ENCODE data around the gene DIABLO.
"Not testable (repeated sequence)": the region's sequence is repeated elsewhere in the genome, so short reads cannot be mapped to it uniquely, and the experiment has no call there.

Gene DIABLO

DNA sequence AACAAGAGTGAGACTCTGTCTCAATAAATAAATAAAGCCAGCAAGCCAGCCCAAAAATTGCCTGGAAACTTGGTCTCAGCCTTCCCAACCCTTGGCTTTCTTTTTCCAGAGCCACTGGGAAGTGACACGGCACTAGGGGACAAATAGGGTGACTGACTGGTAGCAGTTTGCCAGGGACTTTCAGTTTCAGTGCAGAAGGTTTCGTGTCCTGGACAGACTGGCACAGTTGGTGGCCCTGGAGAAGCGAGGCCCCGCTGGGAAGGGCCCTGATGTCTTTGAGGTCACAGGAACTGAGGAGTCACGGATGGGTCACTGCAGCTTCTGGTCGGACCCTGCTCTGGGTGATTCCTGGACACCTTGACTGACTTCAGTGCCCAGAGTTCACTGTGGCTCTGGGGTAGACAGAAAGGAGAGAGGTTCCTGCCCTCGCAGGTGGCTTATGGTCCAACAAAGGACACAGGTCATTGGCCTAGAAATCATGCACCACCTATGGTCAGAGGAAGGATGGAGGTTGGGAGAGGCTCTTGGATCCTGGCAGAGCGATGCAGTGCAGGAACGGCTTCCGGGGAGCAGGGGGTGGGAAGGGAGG is 40.3 kb downstream of the DIABLO start:
- Mint-ChIP-seq H3K36me3 (no peaks in the 10 kb centered on the region), H3K4me3 (no peak overlapping the region), H3K27ac (no peak overlapping the region), H3K9me3 (no peaks in the 10 kb centered on the region), H3K27me3 (peaks cover 23% of the 10 kb centered on the region), H3K4me1 (peaks cover 24% of the 10 kb centered on the region)
- no peak for ATAC-seq

DNA sequence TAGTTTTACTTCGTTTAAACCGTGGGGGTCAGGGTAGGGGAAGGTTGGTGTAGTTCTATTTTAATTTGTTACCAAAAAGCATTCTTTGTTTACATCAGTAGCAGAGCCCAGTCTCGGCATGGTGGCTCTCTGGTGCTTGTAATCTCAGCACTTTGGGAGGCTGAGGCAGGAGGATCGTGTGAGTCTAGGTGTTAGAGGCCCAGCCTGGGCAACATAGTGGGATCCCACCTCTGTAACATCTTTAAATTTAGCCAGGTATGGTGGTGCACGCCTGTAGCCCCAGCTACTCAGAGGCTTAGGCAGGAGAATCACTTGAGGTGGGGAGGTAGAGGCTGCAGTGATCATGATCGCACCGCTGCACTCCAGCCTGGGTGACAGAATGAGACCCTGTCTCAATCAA is 40.8 kb downstream of the DIABLO start:
- ATAC-seq, result no peak
- Mint-ChIP-seq H3K36me3 (no peaks in the 10 kb centered on the region), H3K9me3 (no peaks in the 10 kb centered on the region), H3K4me3 (no peak overlapping the region), H3K27me3 (peaks cover 23% of the 10 kb centered on the region), H3K27ac (peak overlapping the region; percentile 84), H3K4me1 (peaks cover 23% of the 10 kb centered on the region)

GRCh38 chr12:122184517-122184916 is 41.3 kb downstream of the DIABLO start:
- Mint-ChIP-seq H3K9me3 (no peaks in the 10 kb centered on the region), H3K27me3 (peaks cover 23% of the 10 kb centered on the region), H3K4me3 (peak overlapping the region; percentile 67), H3K36me3 (no peaks in the 10 kb centered on the region), H3K27ac (peak overlapping the region; percentile 84), H3K4me1 (peaks cover 23% of the 10 kb centered on the region)
- peak; percentile 81 for ATAC-seq

GRCh38 chr12:122183588-122183940 is 42.3 kb downstream of the DIABLO start:
- Mint-ChIP-seq H3K27me3 (peaks cover 23% of the 10 kb centered on the region), H3K9me3 (no peaks in the 10 kb centered on the region), H3K36me3 (no peaks in the 10 kb centered on the region), H3K27ac (peak overlapping the region; percentile 84), H3K4me3 (peak overlapping the region; percentile 44), H3K4me1 (peaks cover 23% of the 10 kb centered on the region)
- ATAC-seq, result no peak

DNA sequence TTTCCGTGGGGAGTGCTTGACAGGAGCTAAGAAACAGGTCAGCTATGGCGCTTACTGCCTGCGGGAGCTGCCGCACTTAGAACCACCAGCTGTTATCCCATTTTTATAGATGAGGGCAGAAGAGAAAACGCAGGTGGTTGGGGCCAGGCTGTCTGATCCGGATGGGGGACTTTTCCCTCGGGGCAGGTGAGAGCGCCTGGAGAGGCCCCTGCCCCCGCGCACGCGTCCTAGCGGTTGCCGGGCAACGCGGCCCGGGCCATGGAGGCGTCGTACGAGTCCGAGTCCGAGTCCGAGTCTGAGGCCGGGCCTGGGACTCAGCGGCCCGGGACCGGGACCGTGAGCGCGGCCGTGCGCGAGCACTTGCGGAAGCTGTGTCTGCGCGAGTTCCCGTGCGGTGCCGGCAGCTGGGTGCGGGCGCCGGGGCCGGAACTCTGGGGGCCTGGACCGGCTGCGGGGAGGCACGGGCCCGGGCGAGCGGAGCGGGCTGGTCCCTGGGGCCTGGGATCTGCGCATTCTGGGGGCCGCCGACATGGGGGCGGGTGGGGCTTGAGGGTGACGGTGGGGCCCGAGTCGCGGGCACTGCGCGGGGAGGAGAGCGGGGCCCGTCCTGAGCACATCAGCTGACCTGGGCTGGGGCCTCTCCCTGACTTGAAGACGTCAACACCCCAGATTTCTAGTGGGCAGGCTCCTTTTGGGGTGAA is 42.8 kb downstream of the DIABLO start, which contains the start of gene LRRC43:
TSS of gene LRRC43 (plus strand) at position 237 of the 701 bp plus-strand sequence. CDS start at position 259, 22 bp downstream.
- H3K4me3 Mint-ChIP-seq, result peak within 1 kb of the TSS; percentile 75
- peaks cover 3% of the 10 kb centered on the region for H3K9me3 Mint-ChIP-seq
- peaks cover 23% of the 10 kb centered on the region for H3K4me1 Mint-ChIP-seq
- peak within 1 kb of the TSS; percentile 84 for H3K27ac Mint-ChIP-seq
- peak; percentile 55 for ATAC-seq
- H3K27me3 Mint-ChIP-seq, result peaks cover 23% of the 10 kb centered on the region
- no peaks in the 10 kb centered on the region for H3K36me3 Mint-ChIP-seq

- not testable (repeated sequence) for H3K4me3 Mint-ChIP-seq, H3K27ac Mint-ChIP-seq
Measured at GRCh38 chr12:122176473-122176872, 49.4 kb downstream of the DIABLO start.

DNA sequence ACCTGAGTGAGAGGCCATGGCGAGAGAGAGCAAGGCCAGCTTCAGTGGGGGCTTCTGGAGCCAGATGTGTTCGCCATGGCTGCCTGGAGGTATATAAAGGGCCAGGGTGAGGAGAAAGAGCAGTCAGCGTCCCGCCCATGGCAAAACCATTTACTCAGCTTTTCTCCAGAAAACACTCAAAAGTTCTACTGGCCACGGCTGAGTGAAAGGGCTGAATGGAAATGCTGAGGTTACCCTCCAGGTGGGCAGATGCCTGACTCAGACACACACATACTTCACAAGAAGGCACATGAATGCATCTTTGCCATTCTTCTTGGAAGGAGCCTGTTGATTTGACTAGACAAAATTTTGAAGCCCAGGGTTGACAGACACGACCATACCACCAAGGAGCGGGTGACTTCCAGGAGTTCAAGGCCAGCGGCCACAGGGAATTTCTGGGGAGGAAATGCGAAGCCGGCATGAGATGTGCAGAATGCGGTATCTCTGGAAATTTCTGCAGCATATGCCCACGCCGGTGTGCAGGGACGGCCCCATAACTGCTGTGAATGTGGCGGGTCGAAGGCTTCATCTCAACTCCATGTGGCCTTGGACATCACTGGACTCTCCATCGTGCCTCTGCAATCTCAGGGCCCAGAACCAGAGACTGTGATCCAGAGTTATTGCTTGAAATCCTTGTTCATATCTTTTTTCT is 51.6 kb downstream of the DIABLO start, which contains the start of gene IL31:
TSS of gene IL31 (minus strand) at position 67 of the 691 bp plus-strand sequence. CDS start at position 18, 49 bp downstream.
- no peak for ATAC-seq
- Mint-ChIP-seq H3K27ac (no peak within 1 kb of the TSS), H3K4me1 (no peaks in the 10 kb centered on the region), H3K27me3 (peaks cover 51% of the 10 kb centered on the region), H3K9me3 (peaks cover 3% of the 10 kb centered on the region), H3K4me3 (no peak within 1 kb of the TSS), H3K36me3 (no peaks in the 10 kb centered on the region)

More at GRCh38 chr12:122176473-122176872, 49.4 kb downstream of the DIABLO start:
- not testable (repeated sequence) for H3K9me3 Mint-ChIP-seq, H3K36me3 Mint-ChIP-seq, ATAC-seq, H3K4me1 Mint-ChIP-seq
- H3K27me3 Mint-ChIP-seq, result peaks cover 32% of the 10 kb centered on the region

GRCh38 chr12:122172262-122172939 is 53.5 kb downstream of the DIABLO start:
- H3K27me3 Mint-ChIP-seq, result peaks cover 60% of the 10 kb centered on the region
- no peak overlapping the region for H3K27ac Mint-ChIP-seq
- H3K4me1 Mint-ChIP-seq, result no peaks in the 10 kb centered on the region
- no peak for ATAC-seq
- H3K9me3 Mint-ChIP-seq, result no peaks in the 10 kb centered on the region
- no peaks in the 10 kb centered on the region for H3K36me3 Mint-ChIP-seq
- H3K4me3 Mint-ChIP-seq, result no peak overlapping the region

DNA sequence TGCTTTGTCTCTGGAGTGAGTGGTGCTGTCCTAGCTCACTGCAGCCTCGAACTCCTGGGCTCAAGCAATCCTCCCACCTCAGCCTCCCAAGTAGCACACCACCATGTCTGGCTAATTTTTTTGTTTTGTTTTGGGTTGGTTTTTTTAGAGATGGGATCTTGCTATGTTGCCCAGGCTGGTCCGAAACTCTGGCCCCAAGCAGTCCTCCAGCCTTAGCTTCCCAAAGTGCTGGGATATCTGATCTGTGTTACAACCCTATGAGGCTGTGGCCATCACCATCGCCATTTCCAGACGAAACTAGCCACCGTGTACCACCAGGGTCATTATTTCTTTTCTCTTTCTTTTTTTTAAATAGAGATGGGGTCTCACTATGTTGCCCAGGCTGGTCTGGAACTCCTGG is 54.5 kb downstream of the DIABLO start:
- Mint-ChIP-seq H3K4me3 (no peak overlapping the region), H3K27me3 (peaks cover 60% of the 10 kb centered on the region), H3K4me1 (peaks cover 10% of the 10 kb centered on the region), H3K9me3 (no peaks in the 10 kb centered on the region), H3K27ac (no peak overlapping the region), H3K36me3 (no peaks in the 10 kb centered on the region)
- no peak for ATAC-seq

GRCh38 chr12:122168492-122168891 is 57.4 kb downstream of the DIABLO start:
- H3K9me3 Mint-ChIP-seq, result no peaks in the 10 kb centered on the region
- ATAC-seq, result no peak
- H3K36me3 Mint-ChIP-seq, result no peaks in the 10 kb centered on the region
- no peak overlapping the region for H3K4me3 Mint-ChIP-seq
- H3K4me1 Mint-ChIP-seq, result peaks cover 14% of the 10 kb centered on the region
- peaks cover 46% of the 10 kb centered on the region for H3K27me3 Mint-ChIP-seq
- H3K27ac Mint-ChIP-seq, result no peak overlapping the region

GRCh38 chr12:122167356-122167925 is 58.4 kb downstream of the DIABLO start:
- Mint-ChIP-seq H3K4me3 (no peak overlapping the region), H3K27me3 (peaks cover 46% of the 10 kb centered on the region), H3K27ac (peak overlapping the region; percentile 48), H3K9me3 (no peaks in the 10 kb centered on the region), H3K36me3 (no peaks in the 10 kb centered on the region), H3K4me1 (peaks cover 14% of the 10 kb centered on the region)
- peak; percentile 20 for ATAC-seq

- H3K4me3 Mint-ChIP-seq, result peak overlapping the region; percentile 1
- H3K27ac Mint-ChIP-seq, result peak overlapping the region; percentile 48
- H3K36me3 Mint-ChIP-seq, result no peaks in the 10 kb centered on the region
- peak; percentile 91 for ATAC-seq
- peaks cover 14% of the 10 kb centered on the region for H3K4me1 Mint-ChIP-seq
- H3K9me3 Mint-ChIP-seq, result no peaks in the 10 kb centered on the region
- H3K27me3 Mint-ChIP-seq, result peaks cover 46% of the 10 kb centered on the region
Measured at GRCh38 chr12:122166422-122167349, 59.2 kb downstream of the DIABLO start.

DNA sequence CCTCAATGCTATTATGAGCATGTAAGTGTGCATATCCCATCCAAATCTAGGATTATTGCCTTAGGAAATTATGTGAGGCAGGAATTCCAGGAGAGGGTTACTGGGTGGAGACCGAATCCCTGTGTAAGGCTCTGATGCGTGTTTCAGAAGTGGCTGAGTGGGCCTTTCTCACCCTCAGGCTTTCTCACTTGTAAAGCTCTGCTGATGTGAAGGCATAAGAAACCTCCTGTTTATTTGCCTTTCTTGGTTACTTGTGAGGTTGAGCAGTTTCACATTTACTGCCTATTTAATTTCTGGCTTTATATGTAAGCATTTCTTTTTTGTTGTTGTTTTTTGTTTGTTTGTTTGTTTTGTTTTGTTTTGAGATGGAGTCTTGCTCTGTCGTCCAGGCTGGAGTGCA is 62.9 kb downstream of the DIABLO start:
- H3K36me3 Mint-ChIP-seq, result no peaks in the 10 kb centered on the region
- peaks cover 14% of the 10 kb centered on the region for H3K4me1 Mint-ChIP-seq
- H3K27me3 Mint-ChIP-seq, result peaks cover 16% of the 10 kb centered on the region
- ATAC-seq, result no peak
- no peak overlapping the region for H3K27ac Mint-ChIP-seq
- no peak overlapping the region for H3K4me3 Mint-ChIP-seq
- H3K9me3 Mint-ChIP-seq, result no peaks in the 10 kb centered on the region

GRCh38 chr12:122161682-122162081 is 64.2 kb downstream of the DIABLO start:
- Mint-ChIP-seq H3K27ac (no peak overlapping the region), H3K27me3 (peaks cover 16% of the 10 kb centered on the region), H3K9me3 (no peaks in the 10 kb centered on the region), H3K4me1 (peaks cover 7% of the 10 kb centered on the region), H3K36me3 (no peaks in the 10 kb centered on the region), H3K4me3 (no peak overlapping the region)
- ATAC-seq, result no peak
